Fibroblast of lung (primary cell): ENCODE data around the gene GH2.

Experiments
- CTCF ChIP-seq, 2 donors: IDR thresholded peaks in 1 of 2; conservative IDR thresholded peaks in 1 of 2; 1 replicate in 1 of 2; 2 replicates in 1 of 2; pipeline ENCODE4 v1.5.1; 2011 to 2012; ENCODE audit warnings: low read length in 2 of 2, control low read depth in 1 of 2, inconsistent platforms in 1 of 2, low read depth in 1 of 2, mild to moderate bottlenecking in 1 of 2
- EZH2 ChIP-seq: IDR thresholded peaks from 2 replicates; pipeline ENCODE4 v1.5.1; 2012; ENCODE audit warnings: low read length, control low read depth, mild to moderate bottlenecking; ENCODE audit errors: missing control alignments

DNA sequence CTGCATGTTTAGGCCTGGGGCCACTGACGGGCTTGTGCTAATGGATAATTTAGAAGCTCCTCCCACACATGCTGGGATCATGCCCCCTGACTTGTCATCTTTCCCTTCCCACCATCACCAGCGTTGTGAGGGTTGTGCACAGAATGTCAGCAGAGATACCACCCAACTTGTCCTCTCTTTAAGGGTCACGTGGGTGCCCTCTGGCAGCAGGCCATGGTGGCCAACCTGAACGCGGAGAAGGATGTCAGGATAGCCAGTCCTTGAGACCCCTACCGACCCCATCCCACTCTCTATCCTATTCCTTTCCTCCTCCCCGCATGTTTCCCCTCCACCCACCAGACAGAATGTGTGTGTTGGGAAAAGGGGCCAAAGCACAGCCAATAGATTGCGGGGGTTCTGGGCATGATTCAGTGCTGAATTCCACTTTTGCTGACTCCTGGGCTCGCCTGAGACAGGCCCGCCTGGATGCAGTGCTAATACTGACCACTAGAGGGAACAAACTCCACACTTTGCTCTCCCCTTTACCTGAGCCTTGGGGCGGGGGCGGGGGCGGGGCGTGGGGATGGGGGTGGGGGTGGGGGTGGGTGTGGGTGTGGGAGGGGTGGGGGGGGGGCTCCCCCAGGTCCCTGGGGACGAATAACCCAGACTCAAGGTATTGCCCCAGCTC is at the start of gene GH2:
- TF ChIP-seq CTCF (conservative IDR thresholded peaks at IDR 0.05 in 1 of 2, IDR thresholded peaks at IDR 0.05 in 1 of 2; ENCODE audit: low read depth in 1 of 2, low read length in 2 of 2): peak; percentile 52 to 71
- no peak for TF ChIP-seq EZH2
